GM12878 (cell line): Measurements from ENCODE around the gene MBD5. TPM values are rescaled to one million over a fixed set of nuclear protein-coding genes. Genes with fewer than 3 reads are reported as not detected.

Experiments
- ATAC-seq: fragments of 200-7000 bp; cut with Tn5 transposase; 3 replicates; pipeline ENCODE4 v1.9.1; 2020; ENCODE audit warnings: mild to moderate bottlenecking, moderate library complexity
- BruUV-seq: library from RNA; stranded (reverse); fragments of 400-500 nt; replicated peaks from 2 replicates; lab custom pipeline; 2021; lab: Mats Ljungman, UMichigan
- CTCF ChIA-PET: fragments of 300-600 bp; sonication (Branson Sonifier 250); formaldehyde crosslinking; extraction: SDS; loops from one replicate; lab custom pipeline; 2021; ENCODE audit warnings: inconsistent platforms; lab: Yijun Ruan, JAX
- POLR2A ChIA-PET: fragments of 350-600 bp; formaldehyde crosslinking; extraction: SDS; loops from one replicate; lab custom pipeline; 2021; ENCODE audit warnings: inconsistent platforms; lab: Charles Lee
- RAD21 ChIA-PET: fragments of 300-600 bp; sonication (Branson Sonifier 250); formaldehyde crosslinking; loops from one replicate; lab custom pipeline; 2023; ENCODE audit warnings: antibody characterized with exemption; ENCODE audit not compliant: unreplicated experiment; lab: Charles Lee
- SMC1A ChIA-PET: fragments of 300-600 bp; sonication (Branson Sonifier 250); formaldehyde crosslinking; loops from one replicate; lab custom pipeline; 2023; ENCODE audit not compliant: unreplicated experiment, uncharacterized antibody; lab: Charles Lee
- DNase-seq: peaks from one replicate; pipeline ENCODE4 v3.0.0-alpha.2; 2011; ENCODE audit warnings: low read depth, low spot score
- FAIRE-seq: peaks from 3 replicates; lab custom pipeline; 2011; peaks lifted over from hg19 to GRCh38; lab: Jason Lieb, UNC
- H2AFZ ChIP-seq: 2 replicates; pipeline ENCODE4 v1.6.0; 2011; ENCODE audit warnings: low read depth, low read length, control low read depth; ENCODE audit not compliant: control insufficient read depth
- H3K27ac ChIP-seq: 2 replicates; pipeline ENCODE4 v1.5.1; 2011; ENCODE audit warnings: control low read depth; ENCODE audit not compliant: control insufficient read depth, insufficient read depth
- H3K27me3 ChIP-seq, 2 experiments: replicated peaks in 1 of 2; 2 replicates each; pipeline versions ENCODE4 v1.6.0 to v1.6.1; 2011; ENCODE audit warnings: low read length in 1 of 2; ENCODE audit not compliant: control insufficient read depth in 2 of 2, insufficient read depth in 2 of 2
- H3K36me3 ChIP-seq, 2 experiments: 2 replicates each; pipeline ENCODE4 v1.5.1; 2011; ENCODE audit warnings: low read length in 1 of 2; ENCODE audit not compliant: control insufficient read depth in 2 of 2, insufficient read depth in 2 of 2
- H3K4me1 ChIP-seq: 2 replicates; pipeline ENCODE4 v1.6.1; 2011; ENCODE audit warnings: mild to moderate bottlenecking, low read length, moderate library complexity, mixed read lengths; ENCODE audit not compliant: control insufficient read depth, insufficient read depth
- H3K4me2 ChIP-seq: 2 replicates; pipeline ENCODE4 v1.6.0; 2011; ENCODE audit warnings: control low read depth; ENCODE audit not compliant: control insufficient read depth, insufficient read depth
- H3K4me3 ChIP-seq: fragments of 200-600 bp; sonication (generic); 2 replicates; pipeline ENCODE4 v1.5.1; 2016
- H3K79me2 ChIP-seq: 2 replicates; pipeline ENCODE4 v1.6.0; 2011; ENCODE audit warnings: low read length; ENCODE audit not compliant: control insufficient read depth, insufficient read depth
- H3K9ac ChIP-seq: 2 replicates; pipeline ENCODE4 v1.8.0; 2011; ENCODE audit warnings: low read length, control low read depth, mixed read lengths; ENCODE audit not compliant: control insufficient read depth, insufficient read depth
- H3K9me3 ChIP-seq: replicated peaks from 3 replicates; pipeline ENCODE4 v1.5.1; 2011; ENCODE audit warnings: mild to moderate bottlenecking, low read length; ENCODE audit not compliant: control insufficient read depth, insufficient read depth
- H4K20me1 ChIP-seq: 2 replicates; pipeline ENCODE4 v1.6.0; 2011; ENCODE audit not compliant: control insufficient read depth, insufficient read depth
- ATF7 ChIP-seq: fragments of 450-650 bp; IDR thresholded peaks from 2 replicates; pipeline ENCODE4 v1.6.1; 2016; ENCODE audit warnings: low read depth, mild to moderate bottlenecking
- BMI1 ChIP-seq: fragments of 450-650 bp; IDR thresholded peaks from 2 replicates; pipeline ENCODE4 v1.6.1; 2016; ENCODE audit warnings: mild to moderate bottlenecking, moderate library complexity, borderline replicate concordance
- CREM ChIP-seq: IDR thresholded peaks from 2 replicates; pipeline ENCODE4 v1.6.1; 2014; ENCODE audit warnings: antibody characterized with exemption, low read depth
- ELK1 ChIP-seq: IDR thresholded peaks from 2 replicates; pipeline ENCODE4 v1.6.1; 2012; ENCODE audit warnings: low read depth, low read length, improper control_type of control experiment
- EZH2 ChIP-seq: IDR thresholded peaks from 2 replicates; pipeline ENCODE4 v1.6.1; 2012; ENCODE audit warnings: low read depth, mild to moderate bottlenecking, control low read depth, inconsistent platforms, low read length, borderline replicate concordance; ENCODE audit not compliant: control insufficient read depth
- HCFC1 ChIP-seq: fragments of 150-350 bp; IDR thresholded peaks from 2 replicates; pipeline ENCODE4 v1.6.1; 2014; ENCODE audit warnings: low read length
- IRF3 ChIP-seq: fragments of 450-650 bp; IDR thresholded peaks from 2 replicates; pipeline ENCODE4 v1.6.1; 2014; ENCODE audit warnings: mild to moderate bottlenecking
- JUND ChIP-seq: IDR thresholded peaks from 2 replicates; pipeline ENCODE4 v1.6.1; 2012; ENCODE audit warnings: low read depth, mild to moderate bottlenecking, low read length, improper control_type of control experiment, moderate library complexity
- RBBP5 ChIP-seq: fragments of 200-600 bp; sonication (generic); conservative IDR thresholded peaks from 2 replicates; pipeline ENCODE4 v1.6.1; 2016
- REST ChIP-seq: IDR thresholded peaks from 2 replicates; pipeline ENCODE4 v1.6.1; 2012; ENCODE audit warnings: mild to moderate bottlenecking, low read depth, low read length
- SMAD1 ChIP-seq: fragments of 450-650 bp; IDR thresholded peaks from 2 replicates; pipeline ENCODE4 v1.6.1; 2018; ENCODE audit warnings: mild to moderate bottlenecking, low read depth; ENCODE audit not compliant: partially characterized antibody
- SMAD5 ChIP-seq: IDR thresholded peaks from 2 replicates; pipeline ENCODE4 v1.6.1; 2016; ENCODE audit warnings: antibody characterized with exemption, low read depth
- SMARCA5 ChIP-seq: fragments of 450-650 bp; IDR thresholded peaks from 2 replicates; pipeline ENCODE4 v1.6.1; 2017; ENCODE audit warnings: mild to moderate bottlenecking
- TCF7 ChIP-seq: IDR thresholded peaks from 2 replicates; pipeline ENCODE4 v1.6.1; 2014; ENCODE audit warnings: antibody characterized with exemption, borderline replicate concordance
- ZSCAN29 ChIP-seq: fragments of 450-650 bp; IDR thresholded peaks from 2 replicates; pipeline ENCODE4 v1.6.1; 2017; ENCODE audit warnings: mild to moderate bottlenecking, moderate library complexity
- WGBS: methylation state at CpG from one replicate; pipeline ENCODE4 v1.1.6; 2016; ENCODE audit warnings: low lambda C conversion rate; ENCODE audit not compliant: insufficient replicate concordance, insufficient coverage; ENCODE audit errors: missing lambda C conversion rate; 5-methylcytosine and 5-hydroxymethylcytosine counted together
- in situ Hi-C: fragments of 300-500 bp; cut with MboI; formaldehyde crosslinking; loops from 9 replicates; pipeline ENCODE4 v1.14.3; 2018; ENCODE audit warnings: mixed read lengths
- intact Hi-C: fragments of 100-400 bp; cut with micrococcal nuclease; formaldehyde crosslinking; loops from one replicate; pipeline ENCODE4 v1.14.2; 2022; ENCODE audit not compliant: unreplicated experiment
- polyA plus RNA-seq, 11 experiments: library from polyadenylated mRNA; depleted of rRNA in 4 of 11; unstranded in 6 of 11; stranded (reverse) in 5 of 11; fragments of >200 nt; fragmentation: Nextera tagmentation in 4 of 11; fragmentation: Illumina TruSeq in 1 of 11; extraction: Ambion mirVana in 4 of 11; extraction: Trizol in 1 of 11; gene quantifications; 1 replicate in 1 of 11; 2 replicates in 10 of 11; pipeline versions ENCODE4 v1.2.1 to v1.2.3, GENCODE V29; 2011 to 2016; ENCODE audit warnings: inconsistent platforms in 2 of 11, missing spikeins in 2 of 11, low read depth in 1 of 11
- total RNA-seq, 4 experiments: library from RNA; depleted of rRNA in 3 of 4; stranded (reverse); fragments of >200 nt in 3 of 4; fragmentation: Illumina TruSeq in 1 of 4; extraction: Trizol in 1 of 4; gene quantifications; 2 replicates each; pipeline versions ENCODE4 v1.2.1 to v1.2.3, GENCODE V29; 2013 to 2021
- TF ChIP-seq, protein P1 (sequence below), 3 experiments: IDR thresholded peaks in 2 of 3; conservative IDR thresholded peaks in 1 of 3; 2 replicates each; pipeline ENCODE4 v1.5.1; 2011; ENCODE audit warnings: low read depth in 3 of 3, low read length in 3 of 3, mild to moderate bottlenecking in 3 of 3, control low read depth in 2 of 3, moderate library complexity in 2 of 3, inconsistent platforms in 1 of 3, mixed read lengths in 1 of 3; ENCODE audit not compliant: control insufficient read depth in 2 of 3, insufficient read depth in 1 of 3; ENCODE audit errors: extremely low read depth in 1 of 3

The MBD5 gene
- total and polyA plus RNA-seq, 10 of the 15 experiments (the other 5 are each of a cell fraction or from before 2014, with no cell fraction given): 7.4 to 58.0 (median 21.2) TPM

DNA sequence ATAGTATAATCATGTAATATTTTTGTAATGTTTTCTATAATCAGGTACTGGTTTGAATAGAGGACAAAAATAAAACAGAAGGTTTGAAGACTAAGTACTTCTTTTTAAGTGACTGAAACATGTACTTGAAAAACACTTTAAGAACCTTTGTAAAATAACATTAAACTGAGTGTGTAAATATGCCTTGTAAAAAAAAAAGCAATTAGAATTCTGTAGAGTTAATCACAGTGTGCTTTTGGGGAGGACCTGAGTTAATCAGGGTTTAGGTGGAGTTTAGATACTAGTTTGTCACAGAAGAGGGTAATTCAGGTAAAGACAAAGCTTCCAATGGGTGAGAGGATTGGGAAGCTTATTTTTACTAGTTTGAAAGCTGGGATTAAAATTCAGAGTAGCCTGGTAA is 10.3 kb downstream of the MBD5 start (continued):
- TF ChIP-seq ZSCAN29 (no peak), BMI1 (no peak)
- TF ChIP-seq, all 136 proteins: peak for 0

- no peaks in the 10 kb centered on the region for H3K4me1 ChIP-seq
- intact Hi-C loops: no loop called here
- 98% methylated on average over 4 of the region's 4 CpGs for WGBS
- no peak for ATAC-seq
- no peak for FAIRE-seq
- H3K27ac ChIP-seq: no peak overlapping the region
- in situ Hi-C loops: no loop called here
- ChIA-PET SMC1A (interaction anchor here (1.0 to 17.7 kb wide), 7 partner anchors 9 to 432 kb away, joined by 3 to 177 read pairs (median 10); partner anchors contain the start of genes MBD5 and ORC4), POLR2A (interaction anchor here (0.8 to 6.1 kb wide), 4 partner anchors 9 to 17 kb away, joined by 3 to 40 read pairs (median 4); partner anchors contain the start of genes MBD5 and ORC4), RAD21 (interaction anchor here (1.2 to 1.6 kb wide), 2 partner anchors 10 kb away, joined by 4 read pairs; no protein-coding TSS in a partner anchor), CTCF (interaction anchor here (1.5 to 2.9 kb wide), 4 partner anchors 9 to 477 kb away, joined by 3 to 15 read pairs (median 8); partner anchors contain the start of genes MBD5 and ORC4)
- H3K36me3 ChIP-seq: no peaks in the 10 kb centered on the region
- DNase-seq: no peak
- peaks cover 20% of the 10 kb centered on the region for H3K79me2 ChIP-seq
- BruUV-seq: no TSS peak
- no peak overlapping the region for H2AFZ ChIP-seq
- no peak overlapping the region for H3K9ac ChIP-seq
- no peaks in the 10 kb centered on the region for H3K27me3 ChIP-seq
- no peaks in the 10 kb centered on the region for H4K20me1 ChIP-seq
- H3K9me3 ChIP-seq: peaks cover 3% of the 10 kb centered on the region; the same call in 1 of the 3 replicates
- no peak overlapping the region for H3K4me2 ChIP-seq
- H3K4me3 ChIP-seq: no peak overlapping the region
- TF ChIP-seq SMAD5 (no peak), EZH2 (no peak), ATF7 (no peak), RBBP5 (no peak), SMAD1 (no peak), REST (no peak), IRF3 (no peak), HCFC1 (no peak), JUND (no peak), SMARCA5 (no peak), CREM (no peak), TCF7 (no peak), ELK1 (no peak)
- TF ChIP-seq, protein P1, sequence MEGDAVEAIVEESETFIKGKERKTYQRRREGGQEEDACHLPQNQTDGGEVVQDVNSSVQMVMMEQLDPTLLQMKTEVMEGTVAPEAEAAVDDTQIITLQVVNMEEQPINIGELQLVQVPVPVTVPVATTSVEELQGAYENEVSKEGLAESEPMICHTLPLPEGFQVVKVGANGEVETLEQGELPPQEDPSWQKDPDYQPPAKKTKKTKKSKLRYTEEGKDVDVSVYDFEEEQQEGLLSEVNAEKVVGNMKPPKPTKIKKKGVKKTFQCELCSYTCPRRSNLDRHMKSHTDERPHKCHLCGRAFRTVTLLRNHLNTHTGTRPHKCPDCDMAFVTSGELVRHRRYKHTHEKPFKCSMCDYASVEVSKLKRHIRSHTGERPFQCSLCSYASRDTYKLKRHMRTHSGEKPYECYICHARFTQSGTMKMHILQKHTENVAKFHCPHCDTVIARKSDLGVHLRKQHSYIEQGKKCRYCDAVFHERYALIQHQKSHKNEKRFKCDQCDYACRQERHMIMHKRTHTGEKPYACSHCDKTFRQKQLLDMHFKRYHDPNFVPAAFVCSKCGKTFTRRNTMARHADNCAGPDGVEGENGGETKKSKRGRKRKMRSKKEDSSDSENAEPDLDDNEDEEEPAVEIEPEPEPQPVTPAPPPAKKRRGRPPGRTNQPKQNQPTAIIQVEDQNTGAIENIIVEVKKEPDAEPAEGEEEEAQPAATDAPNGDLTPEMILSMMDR (IDR thresholded peaks at IDR 0.05 in 2 of 3, conservative IDR thresholded peaks at IDR 0.05 in 1 of 3; ENCODE audit: control insufficient read depth in 2 of 3, extremely low read depth in 1 of 3, insufficient read depth in 1 of 3, low read depth in 3 of 3, low read length in 3 of 3): no peak
Measured at GRCh38 chr2:148032215-148032614, 11.3 kb downstream of the MBD5 start.
